Activated naive CD4-positive, alpha-beta T cell treated with anti-CD3 and anti-CD28 coated beads, Interleukin-2, amount 10 ng/mL, durations not matched to agents 7 days and 5 days (primary cell): Measurements from ENCODE around the gene KLHL35.

Source experiments
- CTCF ChIA-PET: fragments of 350-600 bp; sonication (Branson Sonifier 250); formaldehyde crosslinking; loops from one replicate; lab custom pipeline; 2021; ENCODE audit warnings: antibody characterized with exemption; lab: Charles Lee
- DNase-seq: peaks from one replicate; pipeline ENCODE4 v3.0.0-alpha.2; 2020
- H3K27ac Mint-ChIP-seq: one replicate; pipeline ENCODE4 v1.8.0; 2021; ENCODE audit warnings: mild to moderate bottlenecking, moderate library complexity, mixed read lengths
- H3K27me3 Mint-ChIP-seq: one replicate; pipeline ENCODE4 v1.8.0; 2021; ENCODE audit warnings: mild to moderate bottlenecking, mixed read lengths
- H3K36me3 Mint-ChIP-seq: one replicate; pipeline ENCODE4 v1.8.0; 2021; ENCODE audit warnings: mixed read lengths
- H3K4me1 Mint-ChIP-seq: one replicate; pipeline ENCODE4 v1.8.0; 2021; ENCODE audit warnings: mixed read lengths
- H3K4me3 Mint-ChIP-seq: one replicate; pipeline ENCODE4 v1.8.0; 2021; ENCODE audit warnings: mild to moderate bottlenecking, moderate library complexity, mixed read lengths
- H3K9me3 Mint-ChIP-seq: one replicate; pipeline ENCODE4 v1.8.0; 2021; ENCODE audit warnings: mixed read lengths

KLHL35 gene

GRCh38 chr11:75429902-75430713 lies 2.9 kb downstream of the KLHL35 start:
- Mint-ChIP-seq H3K27ac (peak overlapping the region; percentile 53), H3K4me1 (peaks cover 26% of the 10 kb centered on the region), H3K36me3 (peaks cover 10% of the 10 kb centered on the region), H3K27me3 (peaks cover 83% of the 10 kb centered on the region), H3K4me3 (peak overlapping the region; percentile 65), H3K9me3 (peaks cover 7% of the 10 kb centered on the region)
- peak; percentile 76 for DNase-seq
- CTCF ChIA-PET = interaction anchor here (0.6 to 1.5 kb wide), 3 partner anchors 22 to 276 kb away, joined by 3 to 7 read pairs (median 3); partner anchors contain the start of gene TPBGL

- H3K27me3 Mint-ChIP-seq = peaks cover 78% of the 10 kb centered on the region
- peaks cover 7% of the 10 kb centered on the region for H3K9me3 Mint-ChIP-seq
- H3K4me3 Mint-ChIP-seq = peak overlapping the region; percentile 56
- H3K4me1 Mint-ChIP-seq = peaks cover 26% of the 10 kb centered on the region
- no peak for DNase-seq
- H3K36me3 Mint-ChIP-seq = peaks cover 10% of the 10 kb centered on the region
- CTCF ChIA-PET = interaction anchor here (1.4 to 1.5 kb wide), 2 partner anchors 22 to 276 kb away, joined by 3 to 7 read pairs; no protein-coding TSS in a partner anchor
- peak overlapping the region; percentile 19 for H3K27ac Mint-ChIP-seq
Observed at GRCh38 chr11:75429641-75429901, 3.4 kb downstream of the KLHL35 start.

- Mint-ChIP-seq H3K4me1 (peaks cover 26% of the 10 kb centered on the region), H3K27me3 (peaks cover 74% of the 10 kb centered on the region), H3K9me3 (peaks cover 7% of the 10 kb centered on the region), H3K27ac (peak overlapping the region; percentile 19), H3K4me3 (peak overlapping the region; percentile 56), H3K36me3 (peaks cover 10% of the 10 kb centered on the region)
- DNase-seq = no peak
- CTCF ChIA-PET = interaction anchor here (1.2 to 1.5 kb wide), 3 partner anchors 21 to 277 kb away, joined by 3 to 7 read pairs (median 3); no protein-coding TSS in a partner anchor
Observed at GRCh38 chr11:75428989-75429640, 3.9 kb downstream of the KLHL35 start.

GRCh38 chr11:75428281-75428724 lies 4.7 kb downstream of the KLHL35 start:
- Mint-ChIP-seq H3K4me3 (peak overlapping the region; percentile 48), H3K27me3 (peaks cover 65% of the 10 kb centered on the region), H3K27ac (peak overlapping the region; percentile 45), H3K4me1 (peaks cover 26% of the 10 kb centered on the region), H3K36me3 (peaks cover 11% of the 10 kb centered on the region), H3K9me3 (peaks cover 7% of the 10 kb centered on the region)
- DNase-seq = peak; percentile 79
- CTCF ChIA-PET = interaction anchor here (1.2 kb wide), 1 partner anchor 104 kb away, joined by 3 read pairs; no protein-coding TSS in a partner anchor

- CTCF ChIA-PET = interaction anchor here (1.6 kb wide), 1 partner anchor 16 kb away, joined by 3 read pairs; no protein-coding TSS in a partner anchor
- no peak overlapping the region for H3K4me3 Mint-ChIP-seq
- peaks cover 26% of the 10 kb centered on the region for H3K4me1 Mint-ChIP-seq
- no peak overlapping the region for H3K27ac Mint-ChIP-seq
- DNase-seq = no peak
- H3K27me3 Mint-ChIP-seq = peaks cover 54% of the 10 kb centered on the region
- H3K36me3 Mint-ChIP-seq = peaks cover 11% of the 10 kb centered on the region
- H3K9me3 Mint-ChIP-seq = peaks cover 7% of the 10 kb centered on the region
Observed at GRCh38 chr11:75427181-75427580, 5.8 kb downstream of the KLHL35 start.

- H3K27me3 Mint-ChIP-seq = peaks cover 49% of the 10 kb centered on the region
- CTCF ChIA-PET = interaction anchor here (1.1 to 1.6 kb wide), 3 partner anchors 17 to 284 kb away, joined by 3 read pairs; no protein-coding TSS in a partner anchor
- peaks cover 11% of the 10 kb centered on the region for H3K36me3 Mint-ChIP-seq
- H3K27ac Mint-ChIP-seq = no peak overlapping the region
- H3K4me3 Mint-ChIP-seq = no peak overlapping the region
- peaks cover 26% of the 10 kb centered on the region for H3K4me1 Mint-ChIP-seq
- peaks cover 7% of the 10 kb centered on the region for H3K9me3 Mint-ChIP-seq
- no peak for DNase-seq
Observed at GRCh38 chr11:75426720-75427086, 6.3 kb downstream of the KLHL35 start.

- H3K27me3 Mint-ChIP-seq = peaks cover 37% of the 10 kb centered on the region
- H3K27ac Mint-ChIP-seq = no peak overlapping the region
- H3K4me1 Mint-ChIP-seq = peaks cover 16% of the 10 kb centered on the region
- H3K36me3 Mint-ChIP-seq = peaks cover 8% of the 10 kb centered on the region
- no peak overlapping the region for H3K4me3 Mint-ChIP-seq
- no peak for DNase-seq
- CTCF ChIA-PET = interaction anchor here (0.6 to 3.5 kb wide), 9 partner anchors 9 to 283 kb away, joined by 3 to 16 read pairs (median 3); no protein-coding TSS in a partner anchor
- peaks cover 7% of the 10 kb centered on the region for H3K9me3 Mint-ChIP-seq
Observed at GRCh38 chr11:75425422-75425821, 7.6 kb downstream of the KLHL35 start.

- H3K4me3 Mint-ChIP-seq = no peak overlapping the region
- H3K36me3 Mint-ChIP-seq = peaks cover 7% of the 10 kb centered on the region
- peaks cover 32% of the 10 kb centered on the region for H3K27me3 Mint-ChIP-seq
- CTCF ChIA-PET = interaction anchor here (0.6 to 3.5 kb wide), 3 partner anchors 11 to 1941 kb away, joined by 3 to 16 read pairs (median 7); no protein-coding TSS in a partner anchor
- no peak for DNase-seq
- H3K9me3 Mint-ChIP-seq = peaks cover 6% of the 10 kb centered on the region
- H3K4me1 Mint-ChIP-seq = peaks cover 14% of the 10 kb centered on the region
- no peak overlapping the region for H3K27ac Mint-ChIP-seq
Observed at GRCh38 chr11:75424396-75424795, 8.6 kb downstream of the KLHL35 start.

GRCh38 chr11:75423721-75424120 lies 9.3 kb downstream of the KLHL35 start:
- H3K4me3 Mint-ChIP-seq = no peak overlapping the region
- CTCF ChIA-PET = interaction anchor here (0.9 to 3.5 kb wide), 2 partner anchors 16 to 24 kb away, joined by 3 to 16 read pairs; partner anchors contain the start of gene RPS3
- peaks cover 2% of the 10 kb centered on the region for H3K36me3 Mint-ChIP-seq
- no peak for DNase-seq
- peak overlapping the region; percentile 8 for H3K27ac Mint-ChIP-seq
- no peaks in the 10 kb centered on the region for H3K9me3 Mint-ChIP-seq
- H3K27me3 Mint-ChIP-seq = peaks cover 25% of the 10 kb centered on the region
- peaks cover 7% of the 10 kb centered on the region for H3K4me1 Mint-ChIP-seq

- CTCF ChIA-PET = interaction anchor here (0.9 to 3.5 kb wide), 2 partner anchors 15 to 23 kb away, joined by 3 to 16 read pairs; partner anchors contain the start of gene RPS3
- no peak overlapping the region for H3K4me3 Mint-ChIP-seq
- H3K4me1 Mint-ChIP-seq = no peaks in the 10 kb centered on the region
- H3K27ac Mint-ChIP-seq = no peak overlapping the region
- H3K27me3 Mint-ChIP-seq = peaks cover 13% of the 10 kb centered on the region
- peaks cover 2% of the 10 kb centered on the region for H3K36me3 Mint-ChIP-seq
- H3K9me3 Mint-ChIP-seq = no peaks in the 10 kb centered on the region
- no peak for DNase-seq
Observed at GRCh38 chr11:75422248-75423231, 10.5 kb downstream of the KLHL35 start.

- H3K27ac Mint-ChIP-seq = no peak overlapping the region
- H3K27me3 Mint-ChIP-seq = peaks cover 6% of the 10 kb centered on the region
- CTCF ChIA-PET = interaction anchor here (2.2 kb wide), 1 partner anchor 14 kb away, joined by 6 read pairs; no protein-coding TSS in a partner anchor
- H3K4me1 Mint-ChIP-seq = no peaks in the 10 kb centered on the region
- peaks cover 4% of the 10 kb centered on the region for H3K36me3 Mint-ChIP-seq
- no peaks in the 10 kb centered on the region for H3K9me3 Mint-ChIP-seq
- H3K4me3 Mint-ChIP-seq = no peak overlapping the region
- no peak for DNase-seq
Observed at GRCh38 chr11:75421902-75422247, 11.1 kb downstream of the KLHL35 start.

- peaks cover 4% of the 10 kb centered on the region for H3K36me3 Mint-ChIP-seq
- H3K4me1 Mint-ChIP-seq = no peaks in the 10 kb centered on the region
- no peak overlapping the region for H3K4me3 Mint-ChIP-seq
- DNase-seq = no peak
- no peaks in the 10 kb centered on the region for H3K27me3 Mint-ChIP-seq
- H3K9me3 Mint-ChIP-seq = no peaks in the 10 kb centered on the region
- CTCF ChIA-PET = interaction anchor here (2.2 kb wide), 1 partner anchor 13 kb away, joined by 6 read pairs; no protein-coding TSS in a partner anchor
- H3K27ac Mint-ChIP-seq = no peak overlapping the region
Observed at GRCh38 chr11:75421035-75421602, 11.9 kb downstream of the KLHL35 start.
